Small intestine (tissue), 16 donors: ENCODE data around the gene ZNF516. TPM values are rescaled to one million over a fixed set of nuclear protein-coding genes. Genes with fewer than 3 reads are reported as not detected.
"Not testable (repeated sequence)": the region's sequence is repeated elsewhere in the genome, so short reads cannot be mapped to it uniquely, and the experiment has no call there.

ENCODE experiments used
- DNase-seq, 2 donors: peaks; one replicate each; pipeline versions ENCODE4 v3.0.0 to v3.0.0-alpha.2; 2013
- FAIRE-seq: peaks from 2 replicates; lab custom pipeline; 2012; peaks lifted over from hg19 to GRCh38; lab: Jason Lieb, UNC
- H3K27ac ChIP-seq, 3 donors: one replicate each; pipeline ENCODE4 v1.5.1; 2013; ENCODE audit warnings: low read length in 2 of 3, mild to moderate bottlenecking in 2 of 3, control low read depth in 1 of 3, inconsistent platforms in 1 of 3, low read depth in 1 of 3, moderate library complexity in 1 of 3
- H3K27me3 ChIP-seq, 3 donors: one replicate each; pipeline ENCODE4 v1.6.1; 2013; ENCODE audit warnings: low read length in 3 of 3, inconsistent platforms in 1 of 3; ENCODE audit not compliant: control insufficient read depth in 3 of 3, insufficient read depth in 3 of 3
- H3K36me3 ChIP-seq, 3 donors: one replicate each; pipeline ENCODE4 v1.6.1; 2013; ENCODE audit warnings: low read length in 3 of 3, inconsistent platforms in 1 of 3, low read depth in 1 of 3, mild to moderate bottlenecking in 1 of 3, moderate library complexity in 1 of 3; ENCODE audit not compliant: control insufficient read depth in 3 of 3, insufficient read depth in 2 of 3
- H3K4me1 ChIP-seq, 3 donors: one replicate each; pipeline ENCODE4 v1.6.1; 2013; ENCODE audit warnings: low read length in 2 of 3, inconsistent platforms in 1 of 3, low read depth in 1 of 3, mild to moderate bottlenecking in 1 of 3, moderate library complexity in 1 of 3; ENCODE audit not compliant: control insufficient read depth in 3 of 3, insufficient read depth in 2 of 3
- H3K4me3 ChIP-seq, 3 donors: one replicate each; pipeline ENCODE4 v1.5.1; 2013; ENCODE audit warnings: low read length in 3 of 3, control low read depth in 1 of 3, inconsistent platforms in 1 of 3, low read depth in 1 of 3, mild to moderate bottlenecking in 1 of 3, moderate library complexity in 1 of 3
- H3K9me3 ChIP-seq, 2 donors: one replicate each; pipeline ENCODE4 v1.6.1; 2013; ENCODE audit warnings: low read depth in 1 of 2, low read length in 1 of 2; ENCODE audit not compliant: control insufficient read depth in 2 of 2, insufficient read depth in 1 of 2
- WGBS, 3 donors: extraction: QIAGEN DNeasy Blood & Tissue Kit; methylation state at CpG; one replicate each; pipeline ENCODE4 v1.1.7; 2013; 5-methylcytosine and 5-hydroxymethylcytosine counted together
- long read RNA-seq, 10 donors: transcript quantifications; one replicate each; lab custom pipeline, GENCODE V29; 2026
- polyA plus RNA-seq, 4 donors: library from polyadenylated mRNA; stranded (reverse) in 3 of 4; unstranded in 1 of 4; fragments of 200-250 nt in 3 of 4; fragments of 120-200 nt in 1 of 4; gene quantifications; one replicate each; pipeline versions ENCODE4 v1.2.1 to v1.2.3, GENCODE V29; 2013
- donor health status: healthy with polysubstance abuse.
- donor health status: control.
- donor health status: control.
- donor health status: Bipolar disorder and iron deficiency.
- donor health status: healthy.

The ZNF516 gene
- 10 to 100 TPM in 1 of 4 donors, 1 to 10 TPM in 3; 4.6 to 15.9 (median 6.5) TPM for polyA plus RNA-seq
- long read RNA-seq, donor 1 = 0 reads
- long read RNA-seq, donor 2 = 0 reads
- long read RNA-seq, donor 3 = 0 reads
- long read RNA-seq, donor 4 = 0 reads
- long read RNA-seq, donor 5 = 0 reads
- long read RNA-seq, donor 6 = 0 reads
- long read RNA-seq, donor 7, partial matches to known transcripts = 0 of 1 reads
- long read RNA-seq, donor 7, other reads (novel, unspliced or antisense) = 0 of 1 reads
- long read RNA-seq, donor 8 = 0 reads
- long read RNA-seq, donor 9 = 0 reads
- long read RNA-seq, donor 10 = 0 reads

GRCh38 chr18:76495006-76495370 is at the start of gene ZNF516:
TSS of gene ZNF516 (minus strand) at chr18:76495242. CDS start at chr18:76443054, 52,188 bp downstream.
- 0 to 2% (median 0%) methylated on average over 2 to 64 of the region's 64 CpGs for WGBS, 3 donors
- peaks cover 0 to 3% (median 1%) of the 10 kb centered on the region in 3 donors for H3K4me1 ChIP-seq
- FAIRE-seq = no peak
- peak within 1 kb of the TSS in 2 of 3 donors; percentile 90 to 95 for H3K27ac ChIP-seq
- peak; percentile 39 to 65 for DNase-seq
- peaks cover 0 to 3% (median 0%) of the 10 kb centered on the region in 3 donors for H3K27me3 ChIP-seq
- H3K9me3 ChIP-seq = no peaks in the 10 kb centered on the region
- peak within 1 kb of the TSS; percentile 69 to 88 (median 71) for H3K4me3 ChIP-seq
- H3K36me3 ChIP-seq = no peaks in the 10 kb centered on the region

GRCh38 chr18:76538846-76539245 is 43.8 kb upstream of the ZNF516 start:
- DNase-seq (no peak), FAIRE-seq (no peak)
- no peak overlapping the region for H3K27ac ChIP-seq
- no peaks in the 10 kb centered on the region for H3K4me1 ChIP-seq
- H3K9me3 ChIP-seq = no peaks in the 10 kb centered on the region
- 87 to 90% (median 89%) methylated on average over 11 of the region's 11 CpGs for WGBS, 3 donors
- H3K36me3 ChIP-seq = no peaks in the 10 kb centered on the region
- H3K4me3 ChIP-seq = no peak overlapping the region
- peaks cover 0 to 2% (median 0%) of the 10 kb centered on the region in 3 donors for H3K27me3 ChIP-seq

GRCh38 chr18:76537621-76538020 is 42.6 kb upstream of the ZNF516 start:
- no peak for DNase-seq
- WGBS, 3 donors = 87 to 90% (median 89%) methylated on average over 8 of the region's 8 CpGs
- no peaks in the 10 kb centered on the region for H3K9me3 ChIP-seq

GRCh38 chr18:76536593-76536992 is 41.6 kb upstream of the ZNF516 start:
- H3K9me3 ChIP-seq, DNase-seq, H3K4me1 ChIP-seq, H3K27me3 ChIP-seq, H3K36me3 ChIP-seq, H3K4me3 ChIP-seq, FAIRE-seq, H3K27ac ChIP-seq: not testable (repeated sequence)
- 89 to 94% (median 91%) methylated on average over 5 of the region's 5 CpGs for WGBS, 3 donors

More at GRCh38 chr18:76537621-76538020, 42.6 kb upstream of the ZNF516 start:
- FAIRE-seq = no peak
- Histone ChIP-seq H3K36me3 (no peaks in the 10 kb centered on the region), H3K27ac (no peak overlapping the region), H3K4me1 (no peaks in the 10 kb centered on the region), H3K27me3 (peaks cover 0 to 2% (median 0%) of the 10 kb centered on the region in 3 donors), H3K4me3 (no peak overlapping the region)

- WGBS, 3 donors = 91 to 93% (median 91%) methylated on average over 8 of the region's 8 CpGs
- no peaks in the 10 kb centered on the region for H3K36me3 ChIP-seq
- FAIRE-seq = no peak
Observed at GRCh38 chr18:76532875-76533274, 37.8 kb upstream of the ZNF516 start.

DNA sequence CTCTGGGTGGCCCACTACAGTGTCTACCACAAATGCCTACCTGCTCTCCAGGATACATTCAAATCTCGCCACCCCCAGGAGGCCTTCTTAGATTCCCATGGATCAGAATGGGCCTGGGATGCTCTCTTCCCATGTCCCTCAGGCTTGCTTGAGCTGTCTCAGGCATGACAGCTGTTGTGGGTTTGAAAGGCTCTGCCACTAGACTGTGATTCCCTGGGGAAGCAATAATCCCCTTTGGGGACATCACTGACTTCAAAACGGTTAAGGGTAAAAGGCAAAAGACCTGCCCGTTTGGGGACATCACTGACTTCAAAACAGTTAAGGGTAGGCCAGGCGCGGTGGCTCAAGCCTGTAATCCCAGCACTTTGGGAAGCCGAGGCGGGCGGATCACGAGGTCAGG is 35.8 kb upstream of the ZNF516 start:
- WGBS, 3 donors = 83 to 94% (median 86%) methylated on average over 6 to 9 of the region's 9 CpGs
- no peaks in the 10 kb centered on the region for H3K36me3 ChIP-seq
- no peak overlapping the region for H3K4me3 ChIP-seq
- no peaks in the 10 kb centered on the region for H3K9me3 ChIP-seq
- FAIRE-seq (no peak), DNase-seq (no peak)
- peaks cover 0 to 11% (median 0%) of the 10 kb centered on the region in 3 donors for H3K4me1 ChIP-seq
- no peak overlapping the region for H3K27ac ChIP-seq
- peaks cover 0 to 4% (median 0%) of the 10 kb centered on the region in 3 donors for H3K27me3 ChIP-seq

More at GRCh38 chr18:76532875-76533274, 37.8 kb upstream of the ZNF516 start:
- Histone ChIP-seq H3K27ac (no peak overlapping the region), H3K4me1 (peaks cover 0 to 11% (median 0%) of the 10 kb centered on the region in 3 donors), H3K27me3 (peaks cover 0 to 4% (median 0%) of the 10 kb centered on the region in 3 donors), H3K4me3 (no peak overlapping the region), H3K9me3 (no peaks in the 10 kb centered on the region)
- no peak for DNase-seq

GRCh38 chr18:76530391-76530790 is 35.3 kb upstream of the ZNF516 start:
- Histone ChIP-seq H3K4me1 (peaks cover 0 to 13% (median 0%) of the 10 kb centered on the region in 3 donors), H3K36me3 (no peaks in the 10 kb centered on the region), H3K9me3 (no peaks in the 10 kb centered on the region), H3K27me3 (peaks cover 0 to 4% (median 0%) of the 10 kb centered on the region in 3 donors), H3K27ac (no peak overlapping the region), H3K4me3 (no peak overlapping the region)
- no peak for DNase-seq
- WGBS, 3 donors = 97 to 99% (median 99%) methylated on average over 11 of the region's 11 CpGs
- no peak for FAIRE-seq

- DNase-seq (no peak), FAIRE-seq (no peak)
- Histone ChIP-seq H3K36me3 (no peaks in the 10 kb centered on the region), H3K27ac (peak overlapping the region in 2 of 3 donors; percentile 79 to 87), H3K4me3 (peak overlapping the region in 1 of 3 donors; percentile 48), H3K27me3 (peaks cover 0 to 4% (median 0%) of the 10 kb centered on the region in 3 donors), H3K9me3 (no peaks in the 10 kb centered on the region), H3K4me1 (peaks cover 0 to 14% (median 0%) of the 10 kb centered on the region in 3 donors)
- WGBS, 3 donors = 81 to 87% (median 83%) methylated on average over 23 of the region's 23 CpGs
Observed at GRCh38 chr18:76529433-76529811, 34.4 kb upstream of the ZNF516 start.
